Kidney epithelial cell (primary cell): ENCODE results near the gene DDI2. TPM values are rescaled to one million over a fixed set of nuclear protein-coding genes. Genes with fewer than 3 reads are reported as not detected.

Experiments
- DNase-seq: peaks from one replicate; pipeline ENCODE4 v3.0.0-alpha.2; 2010; ENCODE audit warnings: low read depth
- H3K27me3 ChIP-seq: 2 replicates; pipeline ENCODE4 v1.6.0; 2011; ENCODE audit warnings: low read length; ENCODE audit not compliant: control insufficient read depth, insufficient read depth
- H3K36me3 ChIP-seq: 2 replicates; pipeline ENCODE4 v1.5.1; 2011; ENCODE audit warnings: low read length; ENCODE audit not compliant: control insufficient read depth, insufficient read depth
- H3K4me3 ChIP-seq: 2 replicates; pipeline ENCODE4 v1.5.1; 2011; ENCODE audit warnings: low read depth, mild to moderate bottlenecking, control low read depth, low read length
- CTCF ChIP-seq: IDR thresholded peaks from 2 replicates; pipeline ENCODE4 v1.5.1; 2011; ENCODE audit warnings: mild to moderate bottlenecking, moderate library complexity, low read length, control low read depth, inconsistent platforms; ENCODE audit not compliant: insufficient read depth, poor library complexity, severe bottlenecking
- total RNA-seq: library from RNA; depleted of rRNA; stranded (reverse); fragments of >200 nt; gene quantifications from 2 replicates; pipeline ENCODE4 v1.2.3, GENCODE V29; 2015

Gene DDI2
- total RNA-seq, 1 donor from 2014 or later, result 16.9 TPM

GRCh38 chr1:15706751-15707150, 89.5 kb downstream of the DDI2 start:
- no peak overlapping the region for H3K4me3 ChIP-seq
- H3K27me3 ChIP-seq, result no peaks in the 10 kb centered on the region
- TF ChIP-seq CTCF, result no peak
- H3K36me3 ChIP-seq, result no peaks in the 10 kb centered on the region
- no peak for DNase-seq

- no peak overlapping the region for H3K4me3 ChIP-seq
- no peak for DNase-seq
- TF ChIP-seq CTCF, result no peak
These were observed 90.1 kb downstream of the DDI2 start for GRCh38 chr1:15707239-15707925.

GRCh38 chr1:15708486-15709137, 91.4 kb downstream of the DDI2 start:
- no peak for TF ChIP-seq CTCF
- no peaks in the 10 kb centered on the region for H3K36me3 ChIP-seq
- H3K4me3 ChIP-seq, result no peak overlapping the region
- DNase-seq, result no peak
- H3K27me3 ChIP-seq, result no peaks in the 10 kb centered on the region

More at GRCh38 chr1:15707239-15707925, 90.1 kb downstream of the DDI2 start:
- H3K27me3 ChIP-seq, result no peaks in the 10 kb centered on the region
- no peaks in the 10 kb centered on the region for H3K36me3 ChIP-seq

GRCh38 chr1:15709226-15709625, 92.0 kb downstream of the DDI2 start:
- no peak overlapping the region for H3K4me3 ChIP-seq
- no peaks in the 10 kb centered on the region for H3K27me3 ChIP-seq
- DNase-seq, result no peak
- TF ChIP-seq CTCF, result no peak
- no peaks in the 10 kb centered on the region for H3K36me3 ChIP-seq

- H3K36me3 ChIP-seq, result peaks cover 2% of the 10 kb centered on the region
- no peak for DNase-seq
- H3K4me3 ChIP-seq, result no peak overlapping the region
- no peaks in the 10 kb centered on the region for H3K27me3 ChIP-seq
- TF ChIP-seq CTCF, result no peak
These were observed 94.9 kb downstream of the DDI2 start for GRCh38 chr1:15712168-15712567.
